Activated CD8-positive, alpha-beta T cell treated with anti-CD3 and anti-CD28 coated beads, Interleukin-2, amount 10 ng/mL, durations not matched to agents 7 days and 5 days (primary cell): ENCODE measurements around the gene SUSD6. TPM values are rescaled to one million over a fixed set of nuclear protein-coding genes. Genes with fewer than 3 reads are reported as not detected.
A peak's percentile ranks its signal among the peaks of the same experiment; 100 is the strongest.

ENCODE experiments used
- ATAC-seq: fragments of 150-1000 bp; cut with Tn5 transposase; one replicate; pipeline ENCODE4 v1.10.0; 2021; ENCODE audit warnings: moderate library complexity
- CTCF ChIA-PET: fragments of 350-600 bp; sonication (Branson Sonifier 250); formaldehyde crosslinking; loops from one replicate; lab custom pipeline; 2021; ENCODE audit warnings: antibody characterized with exemption; lab: Charles Lee
- POLR2A ChIA-PET: fragments of 350-600 bp; sonication (Branson Sonifier 250); formaldehyde crosslinking; loops from one replicate; lab custom pipeline; 2021; ENCODE audit warnings: antibody characterized with exemption; lab: Charles Lee
- DNase-seq: peaks from one replicate; pipeline ENCODE4 v3.0.0-alpha.2; 2020
- H3K27ac Mint-ChIP-seq: one replicate; pipeline ENCODE4 v1.8.0; 2021; ENCODE audit warnings: mild to moderate bottlenecking, mixed read lengths
- H3K27me3 Mint-ChIP-seq: one replicate; pipeline ENCODE4 v1.8.0; 2021; ENCODE audit warnings: low read depth, mixed read lengths
- H3K36me3 Mint-ChIP-seq: one replicate; pipeline ENCODE4 v1.8.0; 2021; ENCODE audit warnings: low read depth, mixed read lengths
- H3K4me1 Mint-ChIP-seq: one replicate; pipeline ENCODE4 v1.8.0; 2021; ENCODE audit warnings: low read depth, mixed read lengths
- H3K4me3 Mint-ChIP-seq: one replicate; pipeline ENCODE4 v1.8.0; 2021; ENCODE audit warnings: mild to moderate bottlenecking, mixed read lengths
- H3K9me3 Mint-ChIP-seq: one replicate; pipeline ENCODE4 v1.8.0; 2022; ENCODE audit warnings: mixed read lengths; ENCODE audit not compliant: insufficient read depth
- total RNA-seq, 2 experiments: library from RNA; stranded (reverse); gene quantifications; one replicate each; pipeline ENCODE4 v1.2.3, GENCODE V29; 2021

SUSD6 gene
- total RNA-seq, 2 experiments from 2014 or later, result 40.0 to 43.1 TPM

DNA sequence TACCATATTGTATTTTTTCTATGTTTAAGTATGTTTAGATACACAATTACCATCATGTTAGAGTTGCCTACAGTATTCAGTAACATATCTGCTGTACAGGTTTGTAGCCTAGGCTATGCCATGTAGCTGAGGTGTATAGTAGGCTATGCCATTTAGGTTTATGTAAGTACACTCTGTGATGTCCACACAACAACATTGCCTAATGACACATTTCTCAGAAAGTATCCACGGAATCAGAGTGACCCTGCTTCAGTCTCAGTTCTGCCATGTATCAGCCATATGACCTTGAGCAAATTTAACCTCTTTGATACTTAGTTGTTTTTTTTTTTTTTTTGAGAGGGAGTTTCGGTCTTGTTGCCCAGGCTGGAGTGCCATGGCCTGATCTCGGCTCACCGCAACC is 12.7 kb downstream of the SUSD6 start:
- H3K27me3 Mint-ChIP-seq, result no peaks in the 10 kb centered on the region
- ChIA-PET CTCF (interaction anchor here (2.4 kb wide), 1 partner anchor 12 kb away, joined by 10 read pairs; the partner anchor contains the start of gene SUSD6), POLR2A (interaction anchor here (0.9 to 3.1 kb wide), 2 partner anchors 12 to 14 kb away, joined by 6 to 32 read pairs; partner anchors contain the start of gene SUSD6)
- DNase-seq, result no peak
- H3K27ac Mint-ChIP-seq, result peak overlapping the region; percentile 69
- no peak overlapping the region for H3K4me3 Mint-ChIP-seq
- H3K36me3 Mint-ChIP-seq, result peaks cover 31% of the 10 kb centered on the region
- ATAC-seq, result no peak
- no peaks in the 10 kb centered on the region for H3K9me3 Mint-ChIP-seq
- H3K4me1 Mint-ChIP-seq, result peaks cover 94% of the 10 kb centered on the region

DNA sequence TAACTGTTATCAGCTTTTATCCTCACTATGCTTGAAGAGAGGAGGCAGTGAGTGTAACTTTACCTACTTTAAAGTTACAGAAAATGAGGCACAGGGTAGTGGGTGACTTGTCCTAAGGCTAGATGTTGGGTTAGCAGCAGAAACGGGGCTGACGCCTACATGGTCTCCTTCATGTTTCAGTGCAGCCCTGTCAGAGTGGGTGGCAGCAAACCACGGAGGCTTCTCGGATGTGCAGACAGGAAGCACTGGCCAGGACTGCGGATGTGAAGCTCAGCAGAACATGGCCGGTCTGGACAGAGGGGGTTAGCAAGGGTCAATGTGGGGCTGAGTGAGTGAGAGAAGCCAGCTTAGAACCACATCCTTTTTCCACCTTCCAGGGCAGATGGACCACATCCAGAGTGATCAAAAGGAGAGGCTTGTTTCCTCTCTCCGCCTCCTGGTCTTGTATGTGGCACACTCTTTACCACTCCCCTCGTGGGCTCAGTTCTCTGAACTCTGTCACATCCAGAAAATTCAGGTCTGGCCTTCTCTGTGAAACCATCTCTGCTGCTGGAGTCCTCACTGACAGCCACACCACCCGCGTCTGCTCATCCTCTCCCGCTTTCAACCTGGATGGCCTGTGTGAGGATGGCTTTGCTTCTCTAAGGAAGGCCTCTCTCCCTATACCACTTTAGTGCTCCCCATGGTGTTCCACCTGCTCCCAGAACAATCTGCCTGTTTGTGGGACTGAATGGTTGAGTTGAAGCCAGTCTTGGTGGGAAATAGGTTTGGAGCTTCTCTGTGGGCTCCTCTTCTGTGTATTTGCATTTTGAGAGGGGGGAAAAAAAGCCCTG is 14.1 kb downstream of the SUSD6 start:
- no peaks in the 10 kb centered on the region for H3K27me3 Mint-ChIP-seq
- H3K4me1 Mint-ChIP-seq, result peaks cover 95% of the 10 kb centered on the region
- DNase-seq (peak; percentile 92), ATAC-seq (peak; percentile 93)
- CTCF ChIA-PET, result interaction anchor here (0.7 to 2.4 kb wide), 12 partner anchors 9 to 84 kb away, joined by 3 to 10 read pairs (median 4); partner anchors contain the start of gene SUSD6
- no peaks in the 10 kb centered on the region for H3K9me3 Mint-ChIP-seq
- peak overlapping the region; percentile 95 for H3K27ac Mint-ChIP-seq
- H3K4me3 Mint-ChIP-seq, result peak overlapping the region; percentile 56
- H3K36me3 Mint-ChIP-seq, result peaks cover 23% of the 10 kb centered on the region
- POLR2A ChIA-PET, result interaction anchor here (0.6 to 3.1 kb wide), 8 partner anchors 9 to 469 kb away, joined by 3 to 32 read pairs (median 4); partner anchors contain the start of genes SRSF5 and SUSD6

DNA sequence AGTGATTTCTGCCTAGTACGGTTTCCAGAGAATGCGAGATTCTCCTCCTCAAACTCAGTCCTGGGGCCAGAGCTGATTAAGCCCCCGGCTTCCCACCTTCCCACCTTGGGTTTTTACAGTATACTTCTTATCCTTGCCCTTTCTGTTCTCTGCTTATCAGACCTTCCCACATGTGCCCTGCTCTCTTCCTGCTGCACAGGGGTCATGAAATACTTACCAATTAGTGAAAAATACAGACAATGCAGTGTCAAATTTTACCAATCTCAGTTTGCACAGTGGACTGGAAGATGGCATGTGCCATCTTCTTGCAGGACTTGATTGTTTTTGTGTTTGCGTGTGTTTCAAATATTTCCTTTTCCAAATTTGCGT is 14.7 kb downstream of the SUSD6 start:
- ChIA-PET POLR2A (interaction anchor here (1.1 to 3.1 kb wide), 5 partner anchors 9 to 140 kb away, joined by 3 to 32 read pairs (median 8); partner anchors contain the start of genes SRSF5 and SUSD6), CTCF (interaction anchor here (1.1 to 2.4 kb wide), 6 partner anchors 8 to 84 kb away, joined by 3 to 10 read pairs (median 5); partner anchors contain the start of gene SUSD6)
- H3K27ac Mint-ChIP-seq, result peak overlapping the region; percentile 95
- DNase-seq (no peak), ATAC-seq (no peak)
- no peaks in the 10 kb centered on the region for H3K27me3 Mint-ChIP-seq
- no peaks in the 10 kb centered on the region for H3K9me3 Mint-ChIP-seq
- H3K36me3 Mint-ChIP-seq, result peaks cover 23% of the 10 kb centered on the region
- peak overlapping the region; percentile 56 for H3K4me3 Mint-ChIP-seq
- H3K4me1 Mint-ChIP-seq, result peaks cover 94% of the 10 kb centered on the region

DNA sequence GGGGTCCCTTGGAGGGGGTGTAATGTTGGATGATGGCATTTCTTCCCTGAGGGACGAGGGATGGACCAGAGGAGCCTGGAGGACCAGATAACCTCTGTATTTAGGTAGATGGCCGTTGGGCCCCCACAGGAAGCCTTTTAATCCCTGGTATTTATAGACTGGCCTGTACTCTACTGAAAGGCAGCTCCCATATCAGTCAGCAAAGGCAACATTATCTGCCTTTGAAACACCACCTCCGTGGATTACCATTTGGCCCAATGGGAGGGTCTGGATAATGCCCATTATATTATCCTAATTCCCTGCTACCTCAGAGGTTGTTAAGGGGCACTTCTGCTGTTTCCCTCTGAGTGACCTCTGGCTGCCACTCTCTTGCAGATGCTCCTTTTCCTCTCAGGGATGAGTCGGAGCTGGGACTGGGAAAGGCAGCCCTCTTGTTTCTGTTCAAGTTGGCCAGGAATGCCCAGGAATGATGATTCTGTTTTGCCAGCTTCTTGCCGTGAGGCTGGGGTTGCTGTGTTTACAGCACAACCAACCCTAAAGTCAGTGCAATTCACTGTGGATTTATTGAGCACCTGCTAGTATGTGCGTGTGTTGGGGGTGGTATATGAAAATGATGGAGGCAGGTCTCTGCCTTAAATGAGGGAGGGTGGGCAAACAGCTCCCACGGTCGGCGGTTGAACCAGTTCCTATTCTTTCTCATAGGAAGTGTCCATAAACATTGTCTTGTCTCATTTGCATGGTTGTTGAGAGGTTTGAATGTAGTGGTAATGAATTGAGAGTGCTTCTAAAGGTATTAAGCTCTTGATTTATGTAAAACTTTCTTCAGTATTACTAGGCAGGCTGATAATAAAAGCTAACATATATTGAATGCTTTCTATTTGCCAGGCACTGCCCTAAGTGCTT is 18.1 kb downstream of the SUSD6 start:
- H3K4me3 Mint-ChIP-seq, result no peak overlapping the region
- no peak for ATAC-seq
- CTCF ChIA-PET, result interaction anchor here (0.7 to 4.3 kb wide), 13 partner anchors 10 to 102 kb away, joined by 3 to 21 read pairs (median 6); no protein-coding TSS in a partner anchor
- POLR2A ChIA-PET, result interaction anchor here (0.6 to 1.7 kb wide), 5 partner anchors 9 to 138 kb away, joined by 3 to 7 read pairs (median 3); partner anchors contain the start of gene SRSF5
- peaks cover 26% of the 10 kb centered on the region for H3K36me3 Mint-ChIP-seq
- peaks cover 96% of the 10 kb centered on the region for H3K4me1 Mint-ChIP-seq
- H3K27me3 Mint-ChIP-seq, result no peaks in the 10 kb centered on the region
- DNase-seq, result no peak
- H3K27ac Mint-ChIP-seq, result peak overlapping the region; percentile 36
- H3K9me3 Mint-ChIP-seq, result no peaks in the 10 kb centered on the region

DNA sequence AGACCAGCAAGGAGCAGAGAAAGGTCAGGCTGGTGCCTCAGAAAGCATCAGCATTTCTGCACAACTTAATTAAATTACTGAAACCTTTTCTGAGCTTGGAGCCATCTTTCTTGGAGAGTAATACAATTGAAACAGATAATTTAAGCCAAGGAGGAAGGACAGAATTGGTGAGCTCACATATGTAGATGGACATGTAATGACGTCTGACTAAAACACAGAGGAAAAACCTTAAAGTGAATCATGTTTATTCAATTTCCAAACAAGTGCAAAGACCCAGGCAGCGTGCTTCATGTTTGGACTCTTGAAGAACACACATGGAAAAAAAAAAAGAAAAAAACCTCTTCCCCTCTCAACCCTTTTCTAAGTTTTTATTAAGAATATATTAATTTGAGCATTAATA is 19.0 kb downstream of the SUSD6 start:
- Mint-ChIP-seq H3K27ac (peak overlapping the region; percentile 69), H3K27me3 (no peaks in the 10 kb centered on the region), H3K4me3 (no peak overlapping the region), H3K9me3 (no peaks in the 10 kb centered on the region), H3K36me3 (peaks cover 26% of the 10 kb centered on the region), H3K4me1 (peaks cover 96% of the 10 kb centered on the region)
- ChIA-PET POLR2A (interaction anchor here (0.8 to 1.7 kb wide), 4 partner anchors 9 to 137 kb away, joined by 3 to 7 read pairs (median 5); partner anchors contain the start of genes SRSF5 and SUSD6), CTCF (interaction anchor here (0.7 to 4.3 kb wide), 15 partner anchors 9 to 101 kb away, joined by 3 to 21 read pairs (median 4); no protein-coding TSS in a partner anchor)
- no peak for DNase-seq
- ATAC-seq, result no peak

DNA sequence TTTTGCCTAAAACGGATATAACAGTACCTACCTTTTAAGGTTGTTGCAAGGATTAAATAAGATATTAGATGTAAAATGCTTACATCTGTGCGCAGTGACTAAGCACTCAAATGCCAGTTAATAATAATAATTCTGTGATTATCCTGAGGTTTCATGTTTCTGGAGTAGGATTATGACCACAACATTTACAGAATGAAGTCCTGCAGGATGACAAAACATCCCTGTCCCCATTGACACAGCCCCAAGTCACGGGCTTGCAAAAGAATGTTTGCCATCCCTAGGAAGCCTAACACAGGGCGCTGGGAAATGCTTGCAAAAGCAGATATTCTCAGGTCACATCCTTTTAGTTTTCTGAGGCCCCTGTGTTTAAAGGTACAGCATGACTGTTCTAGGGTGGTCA is 20.1 kb downstream of the SUSD6 start:
- no peak overlapping the region for H3K27ac Mint-ChIP-seq
- POLR2A ChIA-PET, result interaction anchor here (1.0 kb wide), 1 partner anchor 17 kb away, joined by 3 read pairs; no protein-coding TSS in a partner anchor

DNA sequence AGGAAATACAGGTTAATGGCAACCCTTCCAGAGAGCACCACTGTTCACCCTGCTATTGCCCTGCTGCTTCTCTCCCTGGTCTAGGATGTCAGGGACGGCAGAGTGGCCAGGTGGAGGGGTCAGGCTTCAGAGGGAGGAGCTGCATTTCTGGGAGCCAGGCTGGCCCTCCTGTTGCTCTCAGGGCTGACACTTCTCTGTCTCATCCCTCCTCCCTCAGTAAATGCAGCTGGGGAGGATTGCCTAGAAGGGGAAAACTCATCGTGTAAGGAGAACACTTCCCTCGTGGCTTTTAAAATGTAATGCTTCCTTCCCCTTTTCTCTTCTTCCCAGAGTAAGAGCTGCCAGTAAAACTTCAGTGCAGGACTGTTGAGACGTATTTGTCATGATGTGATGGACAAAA is 20.8 kb downstream of the SUSD6 start:
- Mint-ChIP-seq H3K4me1 (peaks cover 96% of the 10 kb centered on the region), H3K27me3 (no peaks in the 10 kb centered on the region), H3K9me3 (no peaks in the 10 kb centered on the region), H3K27ac (no peak overlapping the region), H3K4me3 (no peak overlapping the region), H3K36me3 (peaks cover 26% of the 10 kb centered on the region)
- ChIA-PET POLR2A (interaction anchor here (1.3 kb wide), 1 partner anchor 17 kb away, joined by 4 read pairs; no protein-coding TSS in a partner anchor), CTCF (interaction anchor here (1.3 to 4.3 kb wide), 2 partner anchors 15 to 41 kb away, joined by 4 to 21 read pairs; no protein-coding TSS in a partner anchor)
- DNase-seq, result no peak
- ATAC-seq, result no peak

More for the DNA sequence above, 20.1 kb downstream of the SUSD6 start:
- CTCF ChIA-PET, result interaction anchor here (0.8 to 4.3 kb wide), 3 partner anchors 14 to 42 kb away, joined by 3 to 21 read pairs (median 7); no protein-coding TSS in a partner anchor
- Mint-ChIP-seq H3K9me3 (no peaks in the 10 kb centered on the region), H3K4me1 (peaks cover 96% of the 10 kb centered on the region), H3K36me3 (peaks cover 30% of the 10 kb centered on the region), H3K4me3 (no peak overlapping the region), H3K27me3 (no peaks in the 10 kb centered on the region)
- DNase-seq (no peak), ATAC-seq (no peak)

DNA sequence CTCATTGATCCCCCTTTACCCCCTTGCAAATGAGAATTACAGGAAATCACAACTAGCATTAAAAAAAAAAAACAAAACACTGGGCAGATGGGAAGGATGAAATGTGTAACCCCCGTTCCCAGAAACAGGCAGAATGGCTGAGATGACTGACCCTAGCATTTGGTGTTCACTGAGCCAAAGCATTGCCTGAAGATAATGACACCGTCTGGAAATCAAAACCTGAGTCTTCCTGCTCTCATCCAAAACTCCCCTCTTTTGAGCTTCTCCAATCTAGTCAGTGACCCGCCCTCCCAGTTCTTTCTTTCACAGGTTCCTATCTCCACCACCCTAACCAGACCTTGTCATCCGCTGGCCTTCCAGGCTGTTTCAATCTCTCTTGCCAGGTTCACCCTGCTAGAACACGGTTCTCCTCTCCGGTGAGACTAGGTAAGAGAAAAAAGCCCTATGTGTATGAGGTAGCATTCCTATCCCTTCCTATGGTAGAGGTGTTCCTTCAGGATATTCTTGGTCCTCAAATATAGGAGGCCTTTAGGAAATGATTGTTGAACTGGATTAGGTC is 21.3 kb downstream of the SUSD6 start:
- CTCF ChIA-PET, result interaction anchor here (1.3 to 4.3 kb wide), 2 partner anchors 14 to 40 kb away, joined by 4 to 21 read pairs; no protein-coding TSS in a partner anchor
- no peak for DNase-seq
- peaks cover 97% of the 10 kb centered on the region for H3K4me1 Mint-ChIP-seq
- H3K4me3 Mint-ChIP-seq, result no peak overlapping the region
- no peaks in the 10 kb centered on the region for H3K27me3 Mint-ChIP-seq
- POLR2A ChIA-PET, result interaction anchor here (1.3 kb wide), 1 partner anchor 17 kb away, joined by 4 read pairs; no protein-coding TSS in a partner anchor
- peaks cover 26% of the 10 kb centered on the region for H3K36me3 Mint-ChIP-seq
- no peak for ATAC-seq
- peak overlapping the region; percentile 32 for H3K27ac Mint-ChIP-seq
- H3K9me3 Mint-ChIP-seq, result no peaks in the 10 kb centered on the region

DNA sequence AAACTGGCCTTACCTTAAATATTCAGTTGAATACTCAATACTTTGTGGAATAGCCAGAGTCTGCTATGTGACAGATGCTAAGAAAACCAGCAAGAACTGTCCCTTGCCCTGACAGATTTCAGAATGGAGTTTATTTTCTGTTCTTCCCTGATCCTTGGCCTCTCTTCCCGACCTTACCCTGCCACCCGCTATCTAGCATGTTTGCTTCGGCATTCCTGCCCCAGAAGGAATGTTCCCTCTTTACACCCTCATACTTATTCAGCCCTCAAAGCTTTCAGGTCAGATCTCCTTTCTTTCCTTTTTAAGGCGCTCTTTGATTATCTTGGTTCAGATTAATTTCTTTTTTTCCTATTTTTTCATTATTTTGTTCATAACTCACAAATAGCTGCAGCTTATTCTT is 21.8 kb downstream of the SUSD6 start:
- no peaks in the 10 kb centered on the region for H3K27me3 Mint-ChIP-seq
- peaks cover 97% of the 10 kb centered on the region for H3K4me1 Mint-ChIP-seq
- H3K27ac Mint-ChIP-seq, result no peak overlapping the region
- H3K9me3 Mint-ChIP-seq, result no peaks in the 10 kb centered on the region
- no peak overlapping the region for H3K4me3 Mint-ChIP-seq
- CTCF ChIA-PET, result interaction anchor here (1.3 kb wide), 1 partner anchor 40 kb away, joined by 4 read pairs; no protein-coding TSS in a partner anchor
- DNase-seq (no peak), ATAC-seq (no peak)
- POLR2A ChIA-PET, result interaction anchor here (1.3 kb wide), 1 partner anchor 16 kb away, joined by 4 read pairs; no protein-coding TSS in a partner anchor
- peaks cover 24% of the 10 kb centered on the region for H3K36me3 Mint-ChIP-seq

DNA sequence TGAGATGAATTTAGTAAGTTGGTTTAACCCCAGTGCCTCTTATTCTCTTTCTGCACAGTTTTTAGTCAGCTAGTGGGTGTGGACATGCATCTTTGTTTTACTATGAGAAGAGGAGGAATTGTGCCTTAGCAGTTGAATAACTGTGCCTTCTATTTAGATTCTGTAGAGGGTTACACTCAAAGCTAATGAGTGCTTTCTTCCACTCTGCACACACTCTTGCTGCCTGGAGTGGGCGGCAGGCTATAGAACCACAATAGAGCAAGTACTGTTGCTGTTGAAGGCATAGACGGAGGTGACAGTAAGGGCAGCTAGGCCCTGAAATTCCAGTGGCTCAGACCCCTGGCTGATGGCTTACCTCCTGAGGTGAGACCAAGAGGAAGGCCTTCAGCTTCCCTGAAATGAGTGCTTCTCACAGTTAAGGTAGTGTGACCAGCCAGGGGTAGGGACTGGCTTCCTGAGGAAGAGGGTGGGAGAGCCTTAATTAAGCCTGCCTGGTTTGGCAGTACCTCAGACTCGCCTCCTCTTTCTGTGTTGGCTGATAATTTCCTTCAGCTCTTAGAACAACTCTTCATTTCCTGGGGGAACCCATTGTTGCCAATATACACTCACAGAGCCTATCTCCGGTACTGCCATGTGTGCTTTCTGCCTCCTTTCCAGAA is 24.7 kb downstream of the SUSD6 start:
- Mint-ChIP-seq H3K4me1 (peaks cover 83% of the 10 kb centered on the region), H3K9me3 (peaks cover 4% of the 10 kb centered on the region), H3K27ac (peak overlapping the region; percentile 80), H3K4me3 (peak overlapping the region; percentile 31), H3K36me3 (peaks cover 34% of the 10 kb centered on the region), H3K27me3 (no peaks in the 10 kb centered on the region)
- CTCF ChIA-PET, result interaction anchor here (0.8 to 2.7 kb wide), 9 partner anchors 9 to 91 kb away, joined by 3 to 10 read pairs (median 3); no protein-coding TSS in a partner anchor
- peak; percentile 64 for ATAC-seq
- POLR2A ChIA-PET, result interaction anchor here (0.6 to 1.6 kb wide), 5 partner anchors 17 to 239 kb away, joined by 3 to 6 read pairs (median 3); partner anchors contain the start of genes SRSF5 and SUSD6
- no peak for DNase-seq
